Neuronal stem cell (in vitro differentiated cells): Measurements from ENCODE around the gene TRMT61A.
A peak's percentile ranks its signal among the peaks of the same experiment; 100 is the strongest.

Experiments used
- DNase-seq: peaks from one replicate; pipeline ENCODE4 v3.0.0-alpha.2; 2013; ENCODE audit warnings: low spot score
- H2AFZ ChIP-seq: one replicate; pipeline ENCODE4 v1.6.1; 2013; ENCODE audit warnings: mild to moderate bottlenecking, low read length, inconsistent platforms
- H2AK5ac ChIP-seq: 2 replicates; pipeline ENCODE4 v1.6.1; 2013; ENCODE audit warnings: low read depth, mild to moderate bottlenecking, inconsistent platforms, low read length, moderate library complexity, mixed read lengths
- H2BK120ac ChIP-seq: 2 replicates; pipeline ENCODE4 v1.6.1; 2013; ENCODE audit warnings: low read depth, mild to moderate bottlenecking, inconsistent platforms, low read length, moderate library complexity, mixed read lengths
- H2BK12ac ChIP-seq: one replicate; pipeline ENCODE4 v1.6.1; 2013; ENCODE audit warnings: low read length, inconsistent platforms
- H2BK15ac ChIP-seq: 2 replicates; pipeline ENCODE4 v1.6.1; 2013; ENCODE audit warnings: mild to moderate bottlenecking, low read length, inconsistent platforms, mixed read lengths
- H2BK5ac ChIP-seq: one replicate; pipeline ENCODE4 v1.6.1; 2013; ENCODE audit warnings: inconsistent platforms, mild to moderate bottlenecking, low read length, moderate library complexity
- H3K14ac ChIP-seq: one replicate; pipeline ENCODE4 v1.6.1; 2013; ENCODE audit warnings: low read length, inconsistent platforms
- H3K18ac ChIP-seq: 2 replicates; pipeline ENCODE4 v1.6.1; 2013; ENCODE audit warnings: low read length, inconsistent platforms
- H3K23ac ChIP-seq: 2 replicates; pipeline ENCODE4 v1.6.1; 2013; ENCODE audit warnings: low read depth, mild to moderate bottlenecking, mixed read lengths, low read length, inconsistent platforms; ENCODE audit not compliant: poor library complexity
- H3K27ac ChIP-seq: replicated peaks from 3 replicates; pipeline ENCODE4 v1.5.1; 2013; ENCODE audit warnings: low read length, inconsistent platforms
- H3K27me3 ChIP-seq, 3 experiments: 2 replicates each; pipeline ENCODE4 v1.6.1; 2013; ENCODE audit warnings: low read length in 3 of 3, mild to moderate bottlenecking in 2 of 3, inconsistent platforms in 1 of 3, low read depth in 1 of 3, mixed read lengths in 1 of 3, moderate library complexity in 1 of 3; ENCODE audit not compliant: control insufficient read depth in 3 of 3, insufficient read depth in 3 of 3
- H3K36me3 ChIP-seq, 2 donors: replicated peaks in 1 of 2; 2 replicates each; pipeline ENCODE4 v1.6.1; 2013; ENCODE audit warnings: low read length in 2 of 2; ENCODE audit not compliant: control insufficient read depth in 2 of 2, insufficient read depth in 2 of 2
- H3K4ac ChIP-seq: 2 replicates; pipeline ENCODE4 v1.6.1; 2013; ENCODE audit warnings: inconsistent platforms, mild to moderate bottlenecking, low read length, moderate library complexity
- H3K4me1 ChIP-seq, 2 donors: 1 replicate in 1 of 2; 2 replicates in 1 of 2; pipeline ENCODE4 v1.6.1; 2013; ENCODE audit warnings: low read length in 2 of 2, low read depth in 1 of 2; ENCODE audit not compliant: control insufficient read depth in 2 of 2, insufficient read depth in 1 of 2
- H3K4me2 ChIP-seq: one replicate; pipeline ENCODE4 v1.6.1; 2013; ENCODE audit warnings: mild to moderate bottlenecking, low read length, inconsistent platforms; ENCODE audit not compliant: insufficient read depth, poor library complexity, severe bottlenecking
- H3K4me3 ChIP-seq, 2 donors: 2 replicates each; pipeline ENCODE4 v1.5.1; 2013; ENCODE audit warnings: low read length in 2 of 2, mild to moderate bottlenecking in 2 of 2, inconsistent platforms in 1 of 2, moderate library complexity in 1 of 2
- H3K79me1 ChIP-seq: one replicate; pipeline ENCODE4 v1.6.1; 2013; ENCODE audit warnings: low read depth, mild to moderate bottlenecking, inconsistent platforms, low read length, moderate library complexity
- H3K9ac ChIP-seq: one replicate; pipeline ENCODE4 v1.6.1; 2013; ENCODE audit warnings: mild to moderate bottlenecking, low read depth, low read length, inconsistent platforms; ENCODE audit not compliant: poor library complexity
- H3K9me3 ChIP-seq, 2 donors: replicated peaks in 1 of 2; 2 replicates each; pipeline versions ENCODE3 to v1.6.1; 2013; ENCODE audit warnings: low read length in 2 of 2, mild to moderate bottlenecking in 2 of 2, inconsistent platforms in 1 of 2, low read depth in 1 of 2, mixed read lengths in 1 of 2, moderate library complexity in 1 of 2; ENCODE audit not compliant: control insufficient read depth in 2 of 2, insufficient read depth in 1 of 2
- H4K8ac ChIP-seq: one replicate; pipeline ENCODE4 v1.6.1; 2013; ENCODE audit warnings: low read depth, mild to moderate bottlenecking, inconsistent platforms, low read length, moderate library complexity
- H4K91ac ChIP-seq: one replicate; pipeline ENCODE4 v1.6.1; 2013; ENCODE audit warnings: low read length, low read depth, mild to moderate bottlenecking, inconsistent platforms; ENCODE audit not compliant: poor library complexity
- WGBS, 2 donors: extraction: QIAGEN DNeasy Blood & Tissue Kit; methylation state at CpG; one replicate each; pipeline ENCODE4 v1.1.7; 2013; ENCODE audit warnings: missing lambda C conversion rate in 2 of 2, mixed read lengths in 1 of 2; ENCODE audit not compliant: insufficient read length in 2 of 2, insufficient replicate concordance in 1 of 2; ENCODE audit errors: extremely low coverage in 2 of 2; 5-methylcytosine and 5-hydroxymethylcytosine counted together

The TRMT61A gene

GRCh38 chr14:103529383-103530365 lies 678 bp downstream of the TRMT61A start:
- Histone ChIP-seq H3K4ac (no peak overlapping the region), H3K14ac (peak overlapping the region; percentile 39), H2BK15ac (no peak overlapping the region), H3K27me3 (no peaks in the 10 kb centered on the region), H3K4me1 (peaks cover 13 to 24% of the 10 kb centered on the region in 2 donors), H3K9ac (peak overlapping the region; percentile 84), H2AFZ (peak overlapping the region; percentile 83), H3K79me1 (peaks cover 14% of the 10 kb centered on the region), H3K18ac (peak overlapping the region; percentile 15), H4K91ac (no peak overlapping the region), H3K23ac (peak overlapping the region; percentile 89), H3K4me3 (peak overlapping the region; percentile 94 to 98), H3K27ac (no peak overlapping the region), H2BK120ac (peak overlapping the region; percentile 54), H2BK5ac (peak overlapping the region; percentile 75), H2BK12ac (no peak overlapping the region), H3K36me3 (peaks cover 0 to 17% of the 10 kb centered on the region in 2 donors), H4K8ac (no peak overlapping the region), H2AK5ac (peak overlapping the region; percentile 76), H3K9me3 (no peaks in the 10 kb centered on the region), H3K4me2 (peak overlapping the region; percentile 90)
- no peak for DNase-seq
- no CpG with 5 or more reads among the region's 42 CpGs for WGBS, 2 donors

DNA sequence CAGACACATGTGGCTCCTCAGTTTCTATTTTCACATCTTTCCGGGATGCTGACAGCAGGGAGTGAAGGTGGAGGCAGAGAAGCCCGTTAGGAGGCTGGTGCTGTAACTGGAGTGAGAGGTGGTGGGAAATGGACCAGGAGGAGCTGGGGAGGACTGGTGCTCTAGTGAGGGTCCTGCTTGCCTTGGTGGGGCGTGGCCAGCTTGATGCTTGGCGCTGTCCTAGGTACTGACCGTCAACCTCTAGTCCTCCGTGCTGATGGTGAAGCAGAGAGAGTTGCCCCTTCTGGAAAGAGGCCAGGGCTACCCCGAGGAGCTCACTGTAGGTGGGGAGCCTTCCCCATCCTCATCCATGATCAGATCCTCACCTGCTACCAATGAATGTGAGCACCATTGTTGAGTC lies 1.4 kb downstream of the TRMT61A start:
- H3K23ac ChIP-seq = no peak overlapping the region
- H2AFZ ChIP-seq = no peak overlapping the region
- no peak overlapping the region for H2AK5ac ChIP-seq
- peaks cover 14% of the 10 kb centered on the region for H3K79me1 ChIP-seq
- no peaks in the 10 kb centered on the region for H3K27me3 ChIP-seq
- H2BK5ac ChIP-seq = no peak overlapping the region
- H3K14ac ChIP-seq = no peak overlapping the region
- peaks cover 0 to under 1% of the 10 kb centered on the region in 2 donors for H3K9me3 ChIP-seq
- no peak overlapping the region for H3K27ac ChIP-seq
- H2BK12ac ChIP-seq = no peak overlapping the region
- no peak overlapping the region for H3K4me2 ChIP-seq
- H4K91ac ChIP-seq = no peak overlapping the region
- DNase-seq = no peak
- no CpG with 5 or more reads among the region's 7 CpGs for WGBS, 2 donors
- no peak overlapping the region for H3K4ac ChIP-seq
- no peak overlapping the region for H2BK15ac ChIP-seq
- no peak overlapping the region for H4K8ac ChIP-seq
- no peak overlapping the region for H2BK120ac ChIP-seq
- peaks cover 0 to 21% of the 10 kb centered on the region in 2 donors for H3K36me3 ChIP-seq
- H3K9ac ChIP-seq = no peak overlapping the region
- H3K4me1 ChIP-seq = peaks cover 13 to 29% of the 10 kb centered on the region in 2 donors
- H3K18ac ChIP-seq = no peak overlapping the region
- H3K4me3 ChIP-seq = peak overlapping the region in 1 of 2 donors; percentile 98

DNA sequence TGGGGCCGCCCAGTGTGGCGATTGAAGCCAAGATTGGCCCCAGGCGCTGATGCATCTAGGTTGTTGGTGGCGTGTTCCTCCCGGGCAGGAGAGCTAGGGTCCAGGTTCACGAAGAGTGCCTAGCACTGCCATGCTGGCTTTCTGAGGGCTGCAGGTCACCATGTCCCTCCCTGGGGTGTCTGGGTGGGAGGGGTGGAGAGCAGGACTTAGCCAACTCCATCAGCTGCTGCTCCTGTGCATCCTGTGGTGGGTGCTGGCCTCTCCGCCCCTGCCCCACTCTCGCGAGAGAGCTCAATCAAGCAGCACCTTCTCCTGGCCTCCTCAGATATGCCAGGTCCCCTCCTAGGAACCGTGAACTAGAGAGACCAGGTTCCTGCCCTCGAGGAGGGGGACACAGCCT lies 1.8 kb downstream of the TRMT61A start:
- peaks cover 0 to 1% of the 10 kb centered on the region in 2 donors for H3K9me3 ChIP-seq
- peaks cover 14% of the 10 kb centered on the region for H3K79me1 ChIP-seq
- H2AK5ac ChIP-seq = no peak overlapping the region
- no peak overlapping the region for H2BK15ac ChIP-seq
- peak overlapping the region in 1 of 2 donors; percentile 98 for H3K4me3 ChIP-seq
- no peak overlapping the region for H2BK12ac ChIP-seq
- no peak overlapping the region for H4K91ac ChIP-seq
- H3K23ac ChIP-seq = no peak overlapping the region
- no peak overlapping the region for H2AFZ ChIP-seq
- H3K27me3 ChIP-seq = no peaks in the 10 kb centered on the region
- no peak overlapping the region for H3K14ac ChIP-seq
- peaks cover 13 to 28% of the 10 kb centered on the region in 2 donors for H3K4me1 ChIP-seq
- no peak overlapping the region for H3K4ac ChIP-seq
- no CpG with 5 or more reads among the region's 11 CpGs for WGBS, 2 donors
- no peak overlapping the region for H3K27ac ChIP-seq
- H2BK5ac ChIP-seq = no peak overlapping the region
- H2BK120ac ChIP-seq = no peak overlapping the region
- no peak overlapping the region for H3K18ac ChIP-seq
- no peak overlapping the region for H3K4me2 ChIP-seq
- H3K36me3 ChIP-seq = peaks cover 0 to 23% of the 10 kb centered on the region in 2 donors
- no peak for DNase-seq
- no peak overlapping the region for H4K8ac ChIP-seq
- H3K9ac ChIP-seq = no peak overlapping the region
